K562 (cell line): ENCODE measurements around the gene OTC. TPM values are rescaled to one million over a fixed set of nuclear protein-coding genes. Genes with fewer than 3 reads are reported as not detected.

Experiments used
- BCLAF1 ChIP-seq, 2 experiments: fragments of 450-650 bp in 1 of 2; IDR thresholded peaks; 2 replicates each; pipeline ENCODE4 v1.6.1; 2011 to 2017; ENCODE audit warnings: low read depth in 2 of 2, antibody characterized with exemption in 1 of 2, borderline replicate concordance in 1 of 2, low read length in 1 of 2, mild to moderate bottlenecking in 1 of 2, mixed read lengths in 1 of 2; ENCODE audit not compliant: control insufficient read depth in 1 of 2
- POLR3A ChIP-seq: IDR thresholded peaks from 2 replicates; pipeline ENCODE4 v1.6.1; 2011; ENCODE audit warnings: borderline replicate concordance, mild to moderate bottlenecking, moderate library complexity; ENCODE audit not compliant: insufficient read length, insufficient read depth; ENCODE audit errors: extremely low read depth
- ZNF347 ChIP-seq: fragments of 450-650 bp; formaldehyde crosslinking; IDR thresholded peaks from 2 replicates; pipeline ENCODE4 v1.4.0; 2020; ENCODE audit warnings: low read depth, mild to moderate bottlenecking, moderate library complexity
- ZNF695 ChIP-seq: fragments of 450-650 bp; formaldehyde crosslinking; IDR thresholded peaks from 2 replicates; pipeline ENCODE4 v1.4.0; 2020; ENCODE audit warnings: mild to moderate bottlenecking, moderate library complexity
- polyA plus RNA-seq, 8 experiments: library from polyadenylated mRNA; depleted of rRNA in 4 of 8; stranded (reverse) in 5 of 8; unstranded in 3 of 8; fragments of >200 nt; fragmentation: Nextera tagmentation in 2 of 8; fragmentation: Illumina TruSeq in 1 of 8; extraction: Ambion mirVana in 2 of 8; extraction: Trizol in 1 of 8; gene quantifications; 2 replicates each; pipeline versions ENCODE4 v1.2.1 to v1.2.3, GENCODE V29; 2011 to 2014; ENCODE audit warnings: inconsistent platforms in 1 of 8, missing spikeins in 1 of 8
- total RNA-seq, 7 experiments: library from RNA; depleted of rRNA in 6 of 7; stranded (reverse); fragments of >200 nt in 6 of 7; fragmentation: Illumina TruSeq in 2 of 7; extraction: Trizol in 2 of 7; gene quantifications; 2 replicates each; pipeline versions ENCODE4 v1.2.1 to v1.2.3, GENCODE V29; 2011 to 2021; ENCODE audit warnings: low replicate concordance in 1 of 7
- TF ChIP-seq, protein P1 (sequence below): fragments of 450-650 bp; IDR thresholded peaks from 2 replicates; pipeline ENCODE4 v1.7.1; 2018; ENCODE audit warnings: mild to moderate bottlenecking, low read depth; ENCODE audit not compliant: partially characterized antibody

The OTC gene
- total and polyA plus RNA-seq, 9 of the 15 experiments (the other 6 are each of a cell fraction or from before 2014, with no cell fraction given): not detected

DNA sequence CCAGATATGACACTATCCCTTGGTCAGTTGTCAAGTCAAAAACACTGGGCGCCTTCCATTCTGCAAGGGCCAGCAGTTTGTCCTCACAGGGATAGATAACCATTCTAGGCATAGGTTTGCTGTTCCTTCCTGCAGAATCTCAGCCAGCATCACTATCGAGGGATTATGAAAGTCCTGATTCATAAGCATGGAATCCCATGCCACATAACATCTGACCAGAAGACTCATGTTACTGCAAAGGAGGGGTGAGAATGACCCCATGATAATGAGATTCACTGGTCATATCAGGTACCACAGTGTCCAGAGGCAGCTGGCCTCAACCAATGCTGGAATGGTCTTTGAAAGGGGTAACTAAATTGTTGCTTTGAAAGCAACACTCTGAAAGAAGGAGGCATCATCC, 84.7 kb downstream of the OTC start (continued):
- TF ChIP-seq, protein P1, sequence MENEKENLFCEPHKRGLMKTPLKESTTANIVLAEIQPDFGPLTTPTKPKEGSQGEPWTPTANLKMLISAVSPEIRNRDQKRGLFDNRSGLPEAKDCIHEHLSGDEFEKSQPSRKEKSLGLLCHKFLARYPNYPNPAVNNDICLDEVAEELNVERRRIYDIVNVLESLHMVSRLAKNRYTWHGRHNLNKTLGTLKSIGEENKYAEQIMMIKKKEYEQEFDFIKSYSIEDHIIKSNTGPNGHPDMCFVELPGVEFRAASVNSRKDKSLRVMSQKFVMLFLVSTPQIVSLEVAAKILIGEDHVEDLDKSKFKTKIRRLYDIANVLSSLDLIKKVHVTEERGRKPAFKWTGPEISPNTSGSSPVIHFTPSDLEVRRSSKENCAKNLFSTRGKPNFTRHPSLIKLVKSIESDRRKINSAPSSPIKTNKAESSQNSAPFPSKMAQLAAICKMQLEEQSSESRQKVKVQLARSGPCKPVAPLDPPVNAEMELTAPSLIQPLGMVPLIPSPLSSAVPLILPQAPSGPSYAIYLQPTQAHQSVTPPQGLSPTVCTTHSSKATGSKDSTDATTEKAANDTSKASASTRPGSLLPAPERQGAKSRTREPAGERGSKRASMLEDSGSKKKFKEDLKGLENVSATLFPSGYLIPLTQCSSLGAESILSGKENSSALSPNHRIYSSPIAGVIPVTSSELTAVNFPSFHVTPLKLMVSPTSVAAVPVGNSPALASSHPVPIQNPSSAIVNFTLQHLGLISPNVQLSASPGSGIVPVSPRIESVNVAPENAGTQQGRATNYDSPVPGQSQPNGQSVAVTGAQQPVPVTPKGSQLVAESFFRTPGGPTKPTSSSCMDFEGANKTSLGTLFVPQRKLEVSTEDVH: no peak
- no peak for TF ChIP-seq BCLAF1 (IDR thresholded peaks at IDR 0.05; ENCODE audit: borderline replicate concordance in 1 of 2, control insufficient read depth in 1 of 2, low read depth in 2 of 2, low read length in 1 of 2)
- TF ChIP-seq POLR3A: no peak
- no peak for TF ChIP-seq ZNF347
- no peak for TF ChIP-seq ZNF695 (CRISPR knock-in tag)
